ENCODE data around the gene LZIC.

DNA sequence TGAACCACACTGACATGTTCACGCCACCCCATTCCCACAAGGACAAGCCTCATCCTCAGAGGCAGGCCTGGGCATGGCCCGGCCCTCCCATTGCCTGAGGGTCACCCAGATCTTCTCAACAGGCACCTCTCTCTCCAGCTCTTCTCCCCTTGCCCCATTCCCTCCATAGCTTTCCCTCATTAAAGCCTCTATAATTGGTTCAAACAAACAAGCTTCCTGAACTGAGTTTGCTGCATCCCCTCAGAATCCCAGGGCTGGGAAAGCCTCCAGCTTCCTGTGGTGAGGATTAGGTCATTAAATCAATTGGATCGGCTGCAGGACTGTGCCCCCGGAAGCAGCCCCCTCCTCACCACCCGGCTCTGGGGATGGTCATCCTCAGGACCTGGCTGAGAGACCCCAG, 52.0 kb downstream of the LZIC start:
- no peak for TF ChIP-seq CHD1 (IDR thresholded peaks at IDR 0.05; ENCODE audit: low read depth, low read length)
- no peak for TF ChIP-seq SP4 (IDR thresholded peaks at IDR 0.05; ENCODE audit: low read length)
- TF ChIP-seq, protein P1, sequence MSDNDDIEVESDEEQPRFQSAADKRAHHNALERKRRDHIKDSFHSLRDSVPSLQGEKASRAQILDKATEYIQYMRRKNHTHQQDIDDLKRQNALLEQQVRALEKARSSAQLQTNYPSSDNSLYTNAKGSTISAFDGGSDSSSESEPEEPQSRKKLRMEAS (IDR thresholded peaks at IDR 0.05): no peak
- no peak for TF ChIP-seq SP1 (IDR thresholded peaks at IDR 0.05; ENCODE audit: low read depth, low read length)
- TF ChIP-seq, protein P2, sequence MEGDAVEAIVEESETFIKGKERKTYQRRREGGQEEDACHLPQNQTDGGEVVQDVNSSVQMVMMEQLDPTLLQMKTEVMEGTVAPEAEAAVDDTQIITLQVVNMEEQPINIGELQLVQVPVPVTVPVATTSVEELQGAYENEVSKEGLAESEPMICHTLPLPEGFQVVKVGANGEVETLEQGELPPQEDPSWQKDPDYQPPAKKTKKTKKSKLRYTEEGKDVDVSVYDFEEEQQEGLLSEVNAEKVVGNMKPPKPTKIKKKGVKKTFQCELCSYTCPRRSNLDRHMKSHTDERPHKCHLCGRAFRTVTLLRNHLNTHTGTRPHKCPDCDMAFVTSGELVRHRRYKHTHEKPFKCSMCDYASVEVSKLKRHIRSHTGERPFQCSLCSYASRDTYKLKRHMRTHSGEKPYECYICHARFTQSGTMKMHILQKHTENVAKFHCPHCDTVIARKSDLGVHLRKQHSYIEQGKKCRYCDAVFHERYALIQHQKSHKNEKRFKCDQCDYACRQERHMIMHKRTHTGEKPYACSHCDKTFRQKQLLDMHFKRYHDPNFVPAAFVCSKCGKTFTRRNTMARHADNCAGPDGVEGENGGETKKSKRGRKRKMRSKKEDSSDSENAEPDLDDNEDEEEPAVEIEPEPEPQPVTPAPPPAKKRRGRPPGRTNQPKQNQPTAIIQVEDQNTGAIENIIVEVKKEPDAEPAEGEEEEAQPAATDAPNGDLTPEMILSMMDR (IDR thresholded peaks at IDR 0.05; ENCODE audit: control extremely low read depth in 1 of 3, insufficient read depth in 1 of 3, low read depth in 1 of 3, low read length in 3 of 3): no peak
- no peak for TF ChIP-seq HDAC6 (IDR thresholded peaks at IDR 0.05; ENCODE audit: low read depth, low read length)
- no peak for TF ChIP-seq TCF12 (IDR thresholded peaks at IDR 0.05; ENCODE audit: low read depth, low read length)
- TF ChIP-seq POLR2A (IDR thresholded peaks at IDR 0.05; ENCODE audit: control extremely low read depth in 1 of 2, low read depth in 2 of 2, low read length in 2 of 2): no peak
- TF ChIP-seq, protein P3, sequence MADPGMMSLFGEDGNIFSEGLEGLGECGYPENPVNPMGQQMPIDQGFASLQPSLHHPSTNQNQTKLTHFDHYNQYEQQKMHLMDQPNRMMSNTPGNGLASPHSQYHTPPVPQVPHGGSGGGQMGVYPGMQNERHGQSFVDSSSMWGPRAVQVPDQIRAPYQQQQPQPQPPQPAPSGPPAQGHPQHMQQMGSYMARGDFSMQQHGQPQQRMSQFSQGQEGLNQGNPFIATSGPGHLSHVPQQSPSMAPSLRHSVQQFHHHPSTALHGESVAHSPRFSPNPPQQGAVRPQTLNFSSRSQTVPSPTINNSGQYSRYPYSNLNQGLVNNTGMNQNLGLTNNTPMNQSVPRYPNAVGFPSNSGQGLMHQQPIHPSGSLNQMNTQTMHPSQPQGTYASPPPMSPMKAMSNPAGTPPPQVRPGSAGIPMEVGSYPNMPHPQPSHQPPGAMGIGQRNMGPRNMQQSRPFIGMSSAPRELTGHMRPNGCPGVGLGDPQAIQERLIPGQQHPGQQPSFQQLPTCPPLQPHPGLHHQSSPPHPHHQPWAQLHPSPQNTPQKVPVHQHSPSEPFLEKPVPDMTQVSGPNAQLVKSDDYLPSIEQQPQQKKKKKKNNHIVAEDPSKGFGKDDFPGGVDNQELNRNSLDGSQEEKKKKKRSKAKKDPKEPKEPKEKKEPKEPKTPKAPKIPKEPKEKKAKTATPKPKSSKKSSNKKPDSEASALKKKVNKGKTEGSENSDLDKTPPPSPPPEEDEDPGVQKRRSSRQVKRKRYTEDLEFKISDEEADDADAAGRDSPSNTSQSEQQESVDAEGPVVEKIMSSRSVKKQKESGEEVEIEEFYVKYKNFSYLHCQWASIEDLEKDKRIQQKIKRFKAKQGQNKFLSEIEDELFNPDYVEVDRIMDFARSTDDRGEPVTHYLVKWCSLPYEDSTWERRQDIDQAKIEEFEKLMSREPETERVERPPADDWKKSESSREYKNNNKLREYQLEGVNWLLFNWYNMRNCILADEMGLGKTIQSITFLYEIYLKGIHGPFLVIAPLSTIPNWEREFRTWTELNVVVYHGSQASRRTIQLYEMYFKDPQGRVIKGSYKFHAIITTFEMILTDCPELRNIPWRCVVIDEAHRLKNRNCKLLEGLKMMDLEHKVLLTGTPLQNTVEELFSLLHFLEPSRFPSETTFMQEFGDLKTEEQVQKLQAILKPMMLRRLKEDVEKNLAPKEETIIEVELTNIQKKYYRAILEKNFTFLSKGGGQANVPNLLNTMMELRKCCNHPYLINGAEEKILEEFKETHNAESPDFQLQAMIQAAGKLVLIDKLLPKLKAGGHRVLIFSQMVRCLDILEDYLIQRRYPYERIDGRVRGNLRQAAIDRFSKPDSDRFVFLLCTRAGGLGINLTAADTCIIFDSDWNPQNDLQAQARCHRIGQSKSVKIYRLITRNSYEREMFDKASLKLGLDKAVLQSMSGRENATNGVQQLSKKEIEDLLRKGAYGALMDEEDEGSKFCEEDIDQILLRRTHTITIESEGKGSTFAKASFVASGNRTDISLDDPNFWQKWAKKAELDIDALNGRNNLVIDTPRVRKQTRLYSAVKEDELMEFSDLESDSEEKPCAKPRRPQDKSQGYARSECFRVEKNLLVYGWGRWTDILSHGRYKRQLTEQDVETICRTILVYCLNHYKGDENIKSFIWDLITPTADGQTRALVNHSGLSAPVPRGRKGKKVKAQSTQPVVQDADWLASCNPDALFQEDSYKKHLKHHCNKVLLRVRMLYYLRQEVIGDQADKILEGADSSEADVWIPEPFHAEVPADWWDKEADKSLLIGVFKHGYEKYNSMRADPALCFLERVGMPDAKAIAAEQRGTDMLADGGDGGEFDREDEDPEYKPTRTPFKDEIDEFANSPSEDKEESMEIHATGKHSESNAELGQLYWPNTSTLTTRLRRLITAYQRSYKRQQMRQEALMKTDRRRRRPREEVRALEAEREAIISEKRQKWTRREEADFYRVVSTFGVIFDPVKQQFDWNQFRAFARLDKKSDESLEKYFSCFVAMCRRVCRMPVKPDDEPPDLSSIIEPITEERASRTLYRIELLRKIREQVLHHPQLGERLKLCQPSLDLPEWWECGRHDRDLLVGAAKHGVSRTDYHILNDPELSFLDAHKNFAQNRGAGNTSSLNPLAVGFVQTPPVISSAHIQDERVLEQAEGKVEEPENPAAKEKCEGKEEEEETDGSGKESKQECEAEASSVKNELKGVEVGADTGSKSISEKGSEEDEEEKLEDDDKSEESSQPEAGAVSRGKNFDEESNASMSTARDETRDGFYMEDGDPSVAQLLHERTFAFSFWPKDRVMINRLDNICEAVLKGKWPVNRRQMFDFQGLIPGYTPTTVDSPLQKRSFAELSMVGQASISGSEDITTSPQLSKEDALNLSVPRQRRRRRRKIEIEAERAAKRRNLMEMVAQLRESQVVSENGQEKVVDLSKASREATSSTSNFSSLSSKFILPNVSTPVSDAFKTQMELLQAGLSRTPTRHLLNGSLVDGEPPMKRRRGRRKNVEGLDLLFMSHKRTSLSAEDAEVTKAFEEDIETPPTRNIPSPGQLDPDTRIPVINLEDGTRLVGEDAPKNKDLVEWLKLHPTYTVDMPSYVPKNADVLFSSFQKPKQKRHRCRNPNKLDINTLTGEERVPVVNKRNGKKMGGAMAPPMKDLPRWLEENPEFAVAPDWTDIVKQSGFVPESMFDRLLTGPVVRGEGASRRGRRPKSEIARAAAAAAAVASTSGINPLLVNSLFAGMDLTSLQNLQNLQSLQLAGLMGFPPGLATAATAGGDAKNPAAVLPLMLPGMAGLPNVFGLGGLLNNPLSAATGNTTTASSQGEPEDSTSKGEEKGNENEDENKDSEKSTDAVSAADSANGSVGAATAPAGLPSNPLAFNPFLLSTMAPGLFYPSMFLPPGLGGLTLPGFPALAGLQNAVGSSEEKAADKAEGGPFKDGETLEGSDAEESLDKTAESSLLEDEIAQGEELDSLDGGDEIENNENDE (IDR thresholded peaks at IDR 0.05; ENCODE audit: insufficient replicate concordance, low read length): no peak
- TF ChIP-seq GABPA (IDR thresholded peaks at IDR 0.05; ENCODE audit: borderline replicate concordance, insufficient read depth, low read length): no peak
- TF ChIP-seq, protein P4, sequence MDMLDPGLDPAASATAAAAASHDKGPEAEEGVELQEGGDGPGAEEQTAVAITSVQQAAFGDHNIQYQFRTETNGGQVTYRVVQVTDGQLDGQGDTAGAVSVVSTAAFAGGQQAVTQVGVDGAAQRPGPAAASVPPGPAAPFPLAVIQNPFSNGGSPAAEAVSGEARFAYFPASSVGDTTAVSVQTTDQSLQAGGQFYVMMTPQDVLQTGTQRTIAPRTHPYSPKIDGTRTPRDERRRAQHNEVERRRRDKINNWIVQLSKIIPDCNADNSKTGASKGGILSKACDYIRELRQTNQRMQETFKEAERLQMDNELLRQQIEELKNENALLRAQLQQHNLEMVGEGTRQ (IDR thresholded peaks at IDR 0.05; ENCODE audit: low read length): no peak
- no peak for TF ChIP-seq KDM5A (IDR thresholded peaks at IDR 0.05; ENCODE audit: low read length)
